ENCODE data around the gene CPA5. TPM values are rescaled to one million over a fixed set of nuclear protein-coding genes. Genes with fewer than 3 reads are reported as not detected.

The CPA5 gene
- total and polyA plus RNA-seq, 9 of the 15 experiments (the other 6 are each of a cell fraction or from before 2014, with no cell fraction given) = 0.13 to 2.4 (median 0.91) TPM

- Histone ChIP-seq H3K9me3 (replicated peaks; ENCODE audit: control insufficient read depth, insufficient read depth, low read depth, low read length) (no peaks in the 10 kb centered on the region), H3K79me2 (ENCODE audit: control insufficient read depth, insufficient read depth, low read length) (no peaks in the 10 kb centered on the region), H3K4me2 (ENCODE audit: insufficient read depth, low read length) (no peak overlapping the region), H4K20me1 (replicated peaks; ENCODE audit: control insufficient read depth, insufficient read depth, low read length) (no peaks in the 10 kb centered on the region), H3K27ac (ENCODE audit: extremely low read depth, low read depth, low read length) (no peak overlapping the region), H3K27me3 (ENCODE audit: control insufficient read depth in 2 of 2, insufficient read depth in 2 of 2, low read length in 2 of 2) (peaks cover 0 to 4% of the 10 kb centered on the region in 2 experiments; a peak in 3 of 5 replicates), H3K9ac (ENCODE audit: insufficient read depth in 1 of 2, low read depth in 2 of 2, low read length in 2 of 2) (no peak overlapping the region), H3K4me1 (replicated peaks in 1 of 2; ENCODE audit: control insufficient read depth in 2 of 2, insufficient read depth in 2 of 2, low read length in 2 of 2) (no peaks in the 10 kb centered on the region), H3K36me3 (ENCODE audit: control insufficient read depth, insufficient read depth, low read length) (no peaks in the 10 kb centered on the region), H3K9me1 (ENCODE audit: control insufficient read depth, insufficient read depth, low read length) (no peaks in the 10 kb centered on the region), H2AFZ (ENCODE audit: low read depth, low read length) (no peak overlapping the region), H3K4me3 (no peak overlapping the region)
- CTCF ChIA-PET (ENCODE audit: low intra/inter-chr PET ratio) = no interaction called here
- no peak for DNase-seq (ENCODE audit: extremely low read depth in 1 of 4, low spot score in 3 of 4)
- FAIRE-seq = no peak
- POLR2A ChIA-PET = interaction anchor here (1.2 to 2.4 kb wide), 3 partner anchors 9 to 42 kb away, joined by 3 to 11 read pairs (median 4); no protein-coding TSS in a partner anchor
- WGBS (ENCODE audit: insufficient coverage, low coverage, missing lambda C conversion rate) = 19% methylated on average over 4 of the region's 4 CpGs
- ATAC-seq = no peak
- no TSS peak for BruUV-seq (replicated peaks)
- in situ Hi-C loops (cut with MboI) = no loop called here
- intact Hi-C loops (cut with micrococcal nuclease) = no loop called here
- TF ChIP-seq BDP1 (IDR thresholded peaks at IDR 0.05; ENCODE audit: insufficient read depth, insufficient read length) (no peak), CHAMP1 (IDR thresholded peaks at IDR 0.05) (no peak), SRSF9 (IDR thresholded peaks at IDR 0.05; ENCODE audit: borderline replicate concordance, low read depth, low read length) (no peak), ZNF408 (CRISPR knock-in tag; IDR thresholded peaks at IDR 0.05; ENCODE audit: low read depth) (no peak), ELF4 (CRISPR knock-in tag; IDR thresholded peaks at IDR 0.05) (no peak), HOXB6 (CRISPR knock-in tag; IDR thresholded peaks at IDR 0.05; ENCODE audit: borderline replicate concordance) (no peak), CXXC5 (CRISPR knock-in tag; IDR thresholded peaks at IDR 0.05) (no peak), ZNF668 (CRISPR knock-in tag; IDR thresholded peaks at IDR 0.05) (no peak), XRCC4 (IDR thresholded peaks at IDR 0.05; ENCODE audit: extremely low read depth, insufficient read depth, insufficient read length) (no peak), DMBX1 (CRISPR knock-in tag; IDR thresholded peaks at IDR 0.05; ENCODE audit: borderline replicate concordance) (no peak), FOXP4 (CRISPR knock-in tag; IDR thresholded peaks at IDR 0.05; ENCODE audit: borderline replicate concordance) (no peak), E2F4 (CRISPR knock-in tag; IDR thresholded peaks at IDR 0.05; ENCODE audit: low read depth) (no peak), ZNF23 (CRISPR knock-in tag; IDR thresholded peaks at IDR 0.05) (no peak), GMEB1 (CRISPR knock-in tag; IDR thresholded peaks at IDR 0.05) (no peak), ZSCAN29 (IDR thresholded peaks at IDR 0.05) (no peak), SOX6 (IDR thresholded peaks at IDR 0.05) (no peak), SMARCA5 (IDR thresholded peaks at IDR 0.05) (no peak)
Measured at GRCh38 chr7:130410868-130411541, 66.4 kb downstream of the CPA5 start.

Measured in K562 (cell line).